ENCODE results near the gene ZNF831. TPM values are rescaled to one million over a fixed set of nuclear protein-coding genes. Genes with fewer than 3 reads are reported as not detected.

The ZNF831 gene
- total and polyA plus RNA-seq, 10 of the 15 experiments (the other 5 are each of a cell fraction or from before 2014, with no cell fraction given), result 0.01 to 0.97 (median 0.23) TPM

- ChIA-PET CTCF (interaction anchor here (0.7 to 1.0 kb wide), 2 partner anchors 145 to 569 kb away, joined by 3 to 4 read pairs; no protein-coding TSS in a partner anchor), RAD21 (ENCODE audit: unreplicated experiment) (interaction anchor here (0.6 kb wide), 1 partner anchor 182 kb away, joined by 3 read pairs; no protein-coding TSS in a partner anchor)
Observed at GRCh38 chr20:59217794-59218280, 54.2 kb downstream of the ZNF831 start.

More at GRCh38 chr20:59217794-59218280, 54.2 kb downstream of the ZNF831 start:
- peaks cover 4 to 5% of the 10 kb centered on the region in 2 experiments for H3K27me3 ChIP-seq (replicated peaks in 1 of 2; ENCODE audit: control insufficient read depth in 2 of 2, insufficient read depth in 2 of 2, low read length in 1 of 2)
- in situ Hi-C loops (cut with MboI), result no loop called here
- H3K27ac ChIP-seq (ENCODE audit: control insufficient read depth, insufficient read depth), result no peak overlapping the region
- no peaks in the 10 kb centered on the region for H3K9me3 ChIP-seq (replicated peaks; ENCODE audit: control insufficient read depth, insufficient read depth, low read length)
- 10% methylated on average over 2 of the region's 2 CpGs for WGBS (ENCODE audit: insufficient coverage, insufficient replicate concordance, low lambda C conversion rate, missing lambda C conversion rate)
- no peaks in the 10 kb centered on the region for H3K4me1 ChIP-seq (ENCODE audit: control insufficient read depth, insufficient read depth, low read length)
- no peak for ATAC-seq
- H3K9ac ChIP-seq (ENCODE audit: control insufficient read depth, insufficient read depth, low read length), result no peak overlapping the region
- no peak overlapping the region for H3K4me2 ChIP-seq (ENCODE audit: control insufficient read depth, insufficient read depth)
- intact Hi-C loops (cut with micrococcal nuclease; ENCODE audit: unreplicated experiment), result no loop called here
- TF ChIP-seq ZBED1 (IDR thresholded peaks at IDR 0.05; ENCODE audit: borderline replicate concordance) (no peak), BCLAF1 (IDR thresholded peaks at IDR 0.05) (no peak), SUZ12 (IDR thresholded peaks at IDR 0.05; ENCODE audit: unreplicated experiment) (no peak), NR2C2 (IDR thresholded peaks at IDR 0.05; ENCODE audit: borderline replicate concordance, control insufficient read depth, insufficient read length, low read depth) (no peak), MTA3 (IDR thresholded peaks at IDR 0.05; ENCODE audit: borderline replicate concordance, low read length) (no peak), SUPT20H (IDR thresholded peaks at IDR 0.05; ENCODE audit: borderline replicate concordance, control insufficient read depth, low read depth, low read length) (no peak), NRF1 (conservative IDR thresholded peaks at IDR 0.05; ENCODE audit: low read depth, low read length) (no peak), STAT1 (conservative IDR thresholded peaks at IDR 0.05) (no peak), ZNF274 (IDR thresholded peaks at IDR 0.05; ENCODE audit: insufficient read depth, insufficient read length) (no peak), CREB1 (IDR thresholded peaks at IDR 0.05; ENCODE audit: low read depth) (no peak), SIX5 (IDR thresholded peaks at IDR 0.05; ENCODE audit: low read depth, low read length, severe bottlenecking) (no peak)
- TF ChIP-seq, protein P1, sequence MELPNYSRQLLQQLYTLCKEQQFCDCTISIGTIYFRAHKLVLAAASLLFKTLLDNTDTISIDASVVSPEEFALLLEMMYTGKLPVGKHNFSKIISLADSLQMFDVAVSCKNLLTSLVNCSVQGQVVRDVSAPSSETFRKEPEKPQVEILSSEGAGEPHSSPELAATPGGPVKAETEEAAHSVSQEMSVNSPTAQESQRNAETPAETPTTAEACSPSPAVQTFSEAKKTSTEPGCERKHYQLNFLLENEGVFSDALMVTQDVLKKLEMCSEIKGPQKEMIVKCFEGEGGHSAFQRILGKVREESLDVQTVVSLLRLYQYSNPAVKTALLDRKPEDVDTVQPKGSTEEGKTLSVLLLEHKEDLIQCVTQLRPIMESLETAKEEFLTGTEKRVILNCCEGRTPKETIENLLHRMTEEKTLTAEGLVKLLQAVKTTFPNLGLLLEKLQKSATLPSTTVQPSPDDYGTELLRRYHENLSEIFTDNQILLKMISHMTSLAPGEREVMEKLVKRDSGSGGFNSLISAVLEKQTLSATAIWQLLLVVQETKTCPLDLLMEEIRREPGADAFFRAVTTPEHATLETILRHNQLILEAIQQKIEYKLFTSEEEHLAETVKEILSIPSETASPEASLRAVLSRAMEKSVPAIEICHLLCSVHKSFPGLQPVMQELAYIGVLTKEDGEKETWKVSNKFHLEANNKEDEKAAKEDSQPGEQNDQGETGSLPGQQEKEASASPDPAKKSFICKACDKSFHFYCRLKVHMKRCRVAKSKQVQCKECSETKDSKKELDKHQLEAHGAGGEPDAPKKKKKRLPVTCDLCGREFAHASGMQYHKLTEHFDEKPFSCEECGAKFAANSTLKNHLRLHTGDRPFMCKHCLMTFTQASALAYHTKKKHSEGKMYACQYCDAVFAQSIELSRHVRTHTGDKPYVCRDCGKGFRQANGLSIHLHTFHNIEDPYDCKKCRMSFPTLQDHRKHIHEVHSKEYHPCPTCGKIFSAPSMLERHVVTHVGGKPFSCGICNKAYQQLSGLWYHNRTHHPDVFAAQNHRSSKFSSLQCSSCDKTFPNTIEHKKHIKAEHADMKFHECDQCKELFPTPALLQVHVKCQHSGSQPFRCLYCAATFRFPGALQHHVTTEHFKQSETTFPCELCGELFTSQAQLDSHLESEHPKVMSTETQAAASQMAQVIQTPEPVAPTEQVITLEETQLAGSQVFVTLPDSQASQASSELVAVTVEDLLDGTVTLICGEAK (IDR thresholded peaks at IDR 0.05; ENCODE audit: borderline replicate concordance), result no peak
- TF ChIP-seq, protein P2, sequence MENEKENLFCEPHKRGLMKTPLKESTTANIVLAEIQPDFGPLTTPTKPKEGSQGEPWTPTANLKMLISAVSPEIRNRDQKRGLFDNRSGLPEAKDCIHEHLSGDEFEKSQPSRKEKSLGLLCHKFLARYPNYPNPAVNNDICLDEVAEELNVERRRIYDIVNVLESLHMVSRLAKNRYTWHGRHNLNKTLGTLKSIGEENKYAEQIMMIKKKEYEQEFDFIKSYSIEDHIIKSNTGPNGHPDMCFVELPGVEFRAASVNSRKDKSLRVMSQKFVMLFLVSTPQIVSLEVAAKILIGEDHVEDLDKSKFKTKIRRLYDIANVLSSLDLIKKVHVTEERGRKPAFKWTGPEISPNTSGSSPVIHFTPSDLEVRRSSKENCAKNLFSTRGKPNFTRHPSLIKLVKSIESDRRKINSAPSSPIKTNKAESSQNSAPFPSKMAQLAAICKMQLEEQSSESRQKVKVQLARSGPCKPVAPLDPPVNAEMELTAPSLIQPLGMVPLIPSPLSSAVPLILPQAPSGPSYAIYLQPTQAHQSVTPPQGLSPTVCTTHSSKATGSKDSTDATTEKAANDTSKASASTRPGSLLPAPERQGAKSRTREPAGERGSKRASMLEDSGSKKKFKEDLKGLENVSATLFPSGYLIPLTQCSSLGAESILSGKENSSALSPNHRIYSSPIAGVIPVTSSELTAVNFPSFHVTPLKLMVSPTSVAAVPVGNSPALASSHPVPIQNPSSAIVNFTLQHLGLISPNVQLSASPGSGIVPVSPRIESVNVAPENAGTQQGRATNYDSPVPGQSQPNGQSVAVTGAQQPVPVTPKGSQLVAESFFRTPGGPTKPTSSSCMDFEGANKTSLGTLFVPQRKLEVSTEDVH (IDR thresholded peaks at IDR 0.05; ENCODE audit: low read depth, partially characterized antibody), result no peak
- H3K4me3 ChIP-seq, result no peak overlapping the region
- H3K36me3 ChIP-seq (ENCODE audit: control insufficient read depth in 2 of 2, insufficient read depth in 2 of 2, low read length in 1 of 2), result no peaks in the 10 kb centered on the region
- FAIRE-seq, result no peak
- H4K20me1 ChIP-seq (ENCODE audit: control insufficient read depth, insufficient read depth), result no peaks in the 10 kb centered on the region
- no peaks in the 10 kb centered on the region for H3K79me2 ChIP-seq (ENCODE audit: control insufficient read depth, insufficient read depth, low read length)
- ChIA-PET POLR2A (no interaction called here), SMC1A (ENCODE audit: uncharacterized antibody, unreplicated experiment) (interaction anchor here (1.4 kb wide), 1 partner anchor 348 kb away, joined by 3 read pairs; no protein-coding TSS in a partner anchor)
- no peak for DNase-seq (ENCODE audit: low read depth, low spot score)
- BruUV-seq (replicated peaks), result no TSS peak
- no peak overlapping the region for H2AFZ ChIP-seq (ENCODE audit: control insufficient read depth, low read depth, low read length)

Measured in GM12878 (cell line).